A549 (cell line): ENCODE results near the gene SPOP. TPM values are rescaled to one million over a fixed set of nuclear protein-coding genes. Genes with fewer than 3 reads are reported as not detected.

Source experiments
- ATAC-seq, 2 experiments: fragments of 200-7000 bp in 1 of 2; fragments of >200 bp in 1 of 2; cut with Nextera tagmentation in 1 of 2; cut with Tn5 transposase in 1 of 2; 3 replicates each; pipeline versions ENCODE4 v1.8.0 to v1.9.1; 2018 to 2020; ENCODE audit warnings: mild to moderate bottlenecking in 1 of 2, moderate library complexity in 1 of 2
- CTCF ChIA-PET: fragments of 300-600 bp; sonication (Branson Sonifier 250); formaldehyde crosslinking; extraction: SDS; loops from one replicate; lab custom pipeline; 2021; ENCODE audit warnings: antibody characterized with exemption, inconsistent platforms; lab: Yijun Ruan, JAX
- POLR2A ChIA-PET: fragments of 350-600 bp; formaldehyde crosslinking; extraction: SDS; loops from one replicate; lab custom pipeline; 2021; ENCODE audit warnings: antibody characterized with exemption, inconsistent platforms; lab: Yijun Ruan, JAX
- DNase-seq, 2 experiments: peaks; one replicate each; pipeline versions ENCODE4 v3.0.0 to v3.0.0-alpha.2; 2011 to 2016; ENCODE audit warnings: low read depth in 1 of 2, low spot score in 1 of 2
- FAIRE-seq: peaks from 2 replicates; lab custom pipeline; 2011; peaks lifted over from hg19 to GRCh38; lab: Jason Lieb, UNC
- H3K27ac ChIP-seq, 2 experiments: fragments of >200 bp; sonication (Bioruptor Twin); formaldehyde crosslinking; 3 replicates each; pipeline ENCODE4 v1.5.1; 2016 to 2017
- H3K4me1 ChIP-seq: fragments of >200 bp; sonication (Bioruptor Twin); formaldehyde crosslinking; 3 replicates; pipeline ENCODE4 v1.6.1; 2016
- H3K4me2 ChIP-seq: fragments of >200 bp; sonication (Bioruptor Twin); formaldehyde crosslinking; 3 replicates; pipeline ENCODE4 v1.6.1; 2016
- H3K4me3 ChIP-seq: fragments of >200 bp; sonication (Bioruptor Twin); formaldehyde crosslinking; 3 replicates; pipeline ENCODE4 v1.5.1; 2016
- H3K9me3 ChIP-seq: fragments of >200 bp; sonication (Bioruptor Twin); formaldehyde crosslinking; 3 replicates; pipeline ENCODE4 v1.6.1; 2016
- BHLHE40 ChIP-seq: IDR thresholded peaks from 2 replicates; pipeline ENCODE4 v1.6.1; 2012; ENCODE audit warnings: low read depth, low read length, inconsistent platforms
- CEBPB ChIP-seq, 2 experiments: fragments of >200 bp in 1 of 2; sonication (Bioruptor Twin) in 1 of 2; formaldehyde crosslinking in 1 of 2; IDR thresholded peaks; 2 replicates each; pipeline ENCODE4 v1.6.1; 2012 to 2016
- CHD4 ChIP-seq: fragments of 200-600 bp; sonication (generic); IDR thresholded peaks from 2 replicates; pipeline ENCODE4 v1.6.1; 2016; ENCODE audit warnings: antibody characterized with exemption, mild to moderate bottlenecking, borderline replicate concordance
- EHMT2 ChIP-seq: fragments of 200-600 bp; sonication (generic); IDR thresholded peaks from 2 replicates; pipeline ENCODE4 v1.6.1; 2016; ENCODE audit warnings: antibody characterized with exemption, low read depth, mild to moderate bottlenecking, moderate library complexity
- FOSL2 ChIP-seq, 2 experiments: fragments of 450-650 bp in 1 of 2; fragments of >200 bp in 1 of 2; sonication (Bioruptor Twin) in 1 of 2; formaldehyde crosslinking; IDR thresholded peaks; 2 replicates each; pipeline versions ENCODE4 v1.5.0 to v1.6.1; 2016 to 2020; ENCODE audit warnings: mild to moderate bottlenecking in 1 of 2, moderate library complexity in 1 of 2
- GATA3 ChIP-seq: IDR thresholded peaks from 2 replicates; pipeline ENCODE4 v1.6.1; 2012; ENCODE audit warnings: borderline replicate concordance
- HEYL ChIP-seq: fragments of 250-450 bp; sonication (Bioruptor Pico); IDR thresholded peaks from 2 replicates; pipeline ENCODE4 v1.8.0; 2021; ENCODE audit warnings: mild to moderate bottlenecking, moderate library complexity
- HOXB5 ChIP-seq: fragments of 250-450 bp; sonication (Bioruptor Pico); IDR thresholded peaks from 2 replicates; pipeline ENCODE4 v1.5.0; 2020; ENCODE audit warnings: mild to moderate bottlenecking, moderate library complexity
- JUN ChIP-seq, 2 experiments: fragments of >200 bp; sonication (Bioruptor Twin); formaldehyde crosslinking; IDR thresholded peaks; 2 replicates in 1 of 2; 3 replicates in 1 of 2; pipeline ENCODE4 v1.6.1; 2016 to 2017
- KDM1A ChIP-seq: fragments of 200-600 bp; sonication (generic); IDR thresholded peaks from 2 replicates; pipeline ENCODE4 v1.6.1; 2016; ENCODE audit warnings: low read depth, mild to moderate bottlenecking
- MAFK ChIP-seq: fragments of 450-650 bp; IDR thresholded peaks from 2 replicates; pipeline ENCODE4 v1.6.1; 2014; ENCODE audit not compliant: partially characterized antibody
- NR3C1 ChIP-seq: fragments of >200 bp; sonication (Bioruptor Twin); formaldehyde crosslinking; IDR thresholded peaks from 3 replicates; pipeline ENCODE4 v1.6.1; 2017
- RAD21 ChIP-seq, 2 experiments: fragments of >200 bp in 1 of 2; sonication (Bioruptor Twin) in 1 of 2; formaldehyde crosslinking in 1 of 2; IDR thresholded peaks in 1 of 2; conservative IDR thresholded peaks in 1 of 2; 2 replicates in 1 of 2; 3 replicates in 1 of 2; pipeline ENCODE4 v1.6.1; 2012 to 2018; ENCODE audit warnings: inconsistent platforms in 1 of 2
- RCOR1 ChIP-seq: fragments of 150-350 bp; IDR thresholded peaks from 2 replicates; pipeline ENCODE4 v1.6.1; 2014; ENCODE audit warnings: antibody characterized with exemption, low read length, low read depth
- SMC3 ChIP-seq: fragments of >200 bp; sonication (Bioruptor Twin); formaldehyde crosslinking; IDR thresholded peaks from 3 replicates; pipeline ENCODE4 v1.6.1; 2018; ENCODE audit warnings: inconsistent platforms
- TFCP2L1 ChIP-seq: fragments of 250-450 bp; sonication (Bioruptor Pico); IDR thresholded peaks from 2 replicates; pipeline ENCODE4 v1.5.0; 2021; ENCODE audit warnings: mild to moderate bottlenecking
- TP53 ChIP-seq: fragments of 250-450 bp; sonication (Bioruptor Pico); IDR thresholded peaks from 2 replicates; pipeline ENCODE4 v1.5.0; 2021; ENCODE audit warnings: mild to moderate bottlenecking, moderate library complexity
- ZFP36 ChIP-seq: fragments of 450-650 bp; IDR thresholded peaks from 2 replicates; pipeline ENCODE4 v1.6.1; 2014; ENCODE audit warnings: borderline replicate concordance; ENCODE audit not compliant: partially characterized antibody
- WGBS: methylation state at CpG from one replicate; pipeline ENCODE4 v1.1.6; 2017; ENCODE audit errors: missing lambda C conversion rate; 5-methylcytosine and 5-hydroxymethylcytosine counted together
- polyA plus RNA-seq, 4 experiments: library from polyadenylated mRNA; depleted of rRNA in 3 of 4; stranded (reverse); fragments of >200 nt; fragmentation: RNase III in 1 of 4; extraction: RNeasy Plus Mini Kit Qiagen cat#74134 plus additional on column Dnase treatment in 1 of 4; gene quantifications; 2 replicates in 3 of 4; 3 replicates in 1 of 4; pipeline ENCODE4 v1.2.3, GENCODE V29; 2011 to 2017
- TF ChIP-seq, protein P1 (sequence below): fragments of 200-600 bp; sonication (generic); IDR thresholded peaks from 2 replicates; pipeline ENCODE4 v1.6.1; 2016; ENCODE audit warnings: antibody characterized with exemption, mild to moderate bottlenecking, moderate library complexity
- TF ChIP-seq, protein P2 (sequence below): fragments of >200 bp; sonication (Bioruptor Twin); formaldehyde crosslinking; IDR thresholded peaks from 3 replicates; pipeline ENCODE4 v1.6.1; 2016
- TF ChIP-seq, protein P3 (sequence below): IDR thresholded peaks from 2 replicates; pipeline ENCODE4 v1.6.1; 2012
- TF ChIP-seq, protein P4 (sequence below): fragments of 250-450 bp; sonication (Bioruptor Pico); IDR thresholded peaks from 2 replicates; pipeline ENCODE4 v1.5.0; 2020; ENCODE audit warnings: low read depth, mild to moderate bottlenecking, moderate library complexity
- TF ChIP-seq, protein P5 (sequence below): IDR thresholded peaks from 2 replicates; pipeline ENCODE4 v1.6.1; 2012

The SPOP gene
- polyA plus RNA-seq, 2 of the 4 experiments (the other 2 are of a cell fraction): 49.5 to 57.2 TPM

DNA sequence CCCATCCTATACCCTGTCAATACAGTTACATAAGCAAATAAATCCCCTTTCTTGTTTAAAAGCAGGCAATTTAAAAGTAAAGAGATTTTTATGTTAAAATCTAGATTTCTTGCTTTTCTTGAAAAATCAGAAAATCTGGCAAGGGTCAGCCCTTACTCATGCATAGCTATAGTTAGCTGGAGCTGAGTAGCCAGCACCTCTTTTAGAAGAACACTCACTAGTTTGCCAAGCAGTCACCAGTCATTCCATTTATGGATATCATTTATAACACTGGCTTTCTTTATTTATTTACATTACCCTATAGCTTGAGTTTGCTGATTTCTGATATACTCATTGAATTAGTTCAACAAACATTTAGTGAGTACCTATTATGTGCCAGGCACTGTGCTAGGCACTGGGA lies 56.5 kb downstream of the SPOP start (continued):
- TF ChIP-seq, protein P1, sequence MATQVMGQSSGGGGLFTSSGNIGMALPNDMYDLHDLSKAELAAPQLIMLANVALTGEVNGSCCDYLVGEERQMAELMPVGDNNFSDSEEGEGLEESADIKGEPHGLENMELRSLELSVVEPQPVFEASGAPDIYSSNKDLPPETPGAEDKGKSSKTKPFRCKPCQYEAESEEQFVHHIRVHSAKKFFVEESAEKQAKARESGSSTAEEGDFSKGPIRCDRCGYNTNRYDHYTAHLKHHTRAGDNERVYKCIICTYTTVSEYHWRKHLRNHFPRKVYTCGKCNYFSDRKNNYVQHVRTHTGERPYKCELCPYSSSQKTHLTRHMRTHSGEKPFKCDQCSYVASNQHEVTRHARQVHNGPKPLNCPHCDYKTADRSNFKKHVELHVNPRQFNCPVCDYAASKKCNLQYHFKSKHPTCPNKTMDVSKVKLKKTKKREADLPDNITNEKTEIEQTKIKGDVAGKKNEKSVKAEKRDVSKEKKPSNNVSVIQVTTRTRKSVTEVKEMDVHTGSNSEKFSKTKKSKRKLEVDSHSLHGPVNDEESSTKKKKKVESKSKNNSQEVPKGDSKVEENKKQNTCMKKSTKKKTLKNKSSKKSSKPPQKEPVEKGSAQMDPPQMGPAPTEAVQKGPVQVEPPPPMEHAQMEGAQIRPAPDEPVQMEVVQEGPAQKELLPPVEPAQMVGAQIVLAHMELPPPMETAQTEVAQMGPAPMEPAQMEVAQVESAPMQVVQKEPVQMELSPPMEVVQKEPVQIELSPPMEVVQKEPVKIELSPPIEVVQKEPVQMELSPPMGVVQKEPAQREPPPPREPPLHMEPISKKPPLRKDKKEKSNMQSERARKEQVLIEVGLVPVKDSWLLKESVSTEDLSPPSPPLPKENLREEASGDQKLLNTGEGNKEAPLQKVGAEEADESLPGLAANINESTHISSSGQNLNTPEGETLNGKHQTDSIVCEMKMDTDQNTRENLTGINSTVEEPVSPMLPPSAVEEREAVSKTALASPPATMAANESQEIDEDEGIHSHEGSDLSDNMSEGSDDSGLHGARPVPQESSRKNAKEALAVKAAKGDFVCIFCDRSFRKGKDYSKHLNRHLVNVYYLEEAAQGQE: no peak
- TF ChIP-seq BHLHE40 (no peak), RCOR1 (no peak), MAFK (no peak), GATA3 (no peak), ZFP36 (no peak), RAD21 (conservative IDR thresholded peaks at IDR 0.05 in 1 of 2, IDR thresholded peaks at IDR 0.05 in 1 of 2) (no peak)
- TF ChIP-seq, protein P2, sequence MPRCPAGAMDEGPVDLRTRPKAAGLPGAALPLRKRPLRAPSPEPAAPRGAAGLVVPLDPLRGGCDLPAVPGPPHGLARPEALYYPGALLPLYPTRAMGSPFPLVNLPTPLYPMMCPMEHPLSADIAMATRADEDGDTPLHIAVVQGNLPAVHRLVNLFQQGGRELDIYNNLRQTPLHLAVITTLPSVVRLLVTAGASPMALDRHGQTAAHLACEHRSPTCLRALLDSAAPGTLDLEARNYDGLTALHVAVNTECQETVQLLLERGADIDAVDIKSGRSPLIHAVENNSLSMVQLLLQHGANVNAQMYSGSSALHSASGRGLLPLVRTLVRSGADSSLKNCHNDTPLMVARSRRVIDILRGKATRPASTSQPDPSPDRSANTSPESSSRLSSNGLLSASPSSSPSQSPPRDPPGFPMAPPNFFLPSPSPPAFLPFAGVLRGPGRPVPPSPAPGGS: no peak
- TF ChIP-seq, all 56 proteins: peak for 0

DNA sequence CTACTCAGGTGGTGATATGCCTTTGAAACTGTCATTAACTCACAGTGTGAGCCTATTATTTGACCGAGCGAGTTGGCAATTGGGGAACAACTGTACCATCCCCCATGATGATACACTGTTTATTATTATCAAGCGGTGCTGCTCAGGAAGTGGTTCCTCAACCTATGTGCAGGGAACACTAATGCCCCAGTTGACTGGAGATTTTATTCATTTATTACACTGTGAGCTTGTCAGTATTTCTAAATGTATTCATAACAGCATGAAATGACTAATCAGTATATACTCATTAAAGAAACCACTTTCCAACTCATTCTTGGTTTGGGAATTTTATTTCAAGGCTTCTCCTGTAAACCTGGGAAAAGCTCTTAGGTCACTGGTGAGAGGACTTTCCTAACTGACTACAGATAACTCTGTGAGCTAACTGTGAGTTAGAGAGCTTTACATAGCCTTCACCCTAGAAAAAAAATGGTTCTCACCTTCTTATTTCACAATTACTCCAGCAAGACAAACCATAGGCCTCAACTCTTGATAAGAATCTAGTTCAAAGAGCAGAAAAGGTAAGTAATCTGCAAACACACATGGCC lies 59.8 kb downstream of the SPOP start:
- H3K4me2 ChIP-seq: no peak overlapping the region
- DNase-seq: no peak
- POLR2A ChIA-PET: no interaction called here
- no peak overlapping the region for H3K27ac ChIP-seq
- ATAC-seq: no peak
- CTCF ChIA-PET: interaction anchor here (0.6 to 3.4 kb wide), 10 partner anchors 11 to 77 kb away, joined by 3 to 15 read pairs (median 3); no protein-coding TSS in a partner anchor
- no peak for FAIRE-seq
- 89% methylated on average over 3 of the region's 3 CpGs for WGBS
- H3K4me3 ChIP-seq: no peak overlapping the region
- TF ChIP-seq CEBPB (IDR thresholded peaks at IDR 0.05): no peak
- H3K4me1 ChIP-seq: no peaks in the 10 kb centered on the region
- no peaks in the 10 kb centered on the region for H3K9me3 ChIP-seq

DNA sequence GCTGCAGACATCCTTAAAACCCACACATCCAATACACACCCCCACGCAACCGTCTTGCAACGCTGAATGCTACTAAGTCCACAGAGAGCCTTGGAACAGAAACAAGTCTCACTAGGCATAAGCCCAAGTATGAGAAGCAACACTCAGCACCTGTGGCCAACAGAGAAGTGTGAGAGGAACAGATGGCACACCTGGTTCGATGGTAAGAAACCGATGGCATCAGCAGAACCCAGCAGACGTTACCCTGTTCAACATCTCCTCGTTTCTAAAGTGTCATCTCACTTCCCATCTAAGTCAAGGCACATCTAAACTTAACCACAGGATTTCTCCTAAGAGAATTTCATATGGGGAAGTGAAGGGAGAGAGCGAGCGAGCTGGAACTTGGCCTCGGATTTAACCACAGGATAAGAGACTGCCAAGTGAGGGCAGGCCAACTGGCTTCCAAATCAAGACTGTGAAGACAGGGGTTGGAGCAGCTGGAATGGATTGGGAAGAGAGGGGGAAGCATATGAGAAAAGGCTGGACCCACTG lies 61.2 kb downstream of the SPOP start:
- ATAC-seq (no peak), DNase-seq (no peak), FAIRE-seq (no peak)
- Histone ChIP-seq H3K4me1 (no peaks in the 10 kb centered on the region), H3K9me3 (no peaks in the 10 kb centered on the region), H3K4me2 (no peak overlapping the region), H3K4me3 (no peak overlapping the region), H3K27ac (no peak overlapping the region)
- 92% methylated on average over 10 of the region's 10 CpGs for WGBS
- ChIA-PET CTCF (interaction anchor here (1.3 to 3.4 kb wide), 3 partner anchors 11 to 47 kb away, joined by 3 to 15 read pairs (median 8); no protein-coding TSS in a partner anchor), POLR2A (no interaction called here)
- TF ChIP-seq CHD4 (no peak), FOSL2 (IDR thresholded peaks at IDR 0.05) (no peak), FOSL2 (CRISPR knock-in tag; IDR thresholded peaks at IDR 0.05) (no peak), JUN (IDR thresholded peaks at IDR 0.05) (no peak), KDM1A (no peak), SMC3 (no peak), TP53 (CRISPR knock-in tag) (no peak), HOXB5 (CRISPR knock-in tag) (no peak), NR3C1 (no peak), EHMT2 (no peak), HEYL (CRISPR knock-in tag) (no peak), RAD21 (conservative IDR thresholded peaks at IDR 0.05 in 1 of 2, IDR thresholded peaks at IDR 0.05 in 1 of 2) (no peak), TFCP2L1 (no peak), BHLHE40 (no peak), MAFK (no peak)
- TF ChIP-seq, protein P3, sequence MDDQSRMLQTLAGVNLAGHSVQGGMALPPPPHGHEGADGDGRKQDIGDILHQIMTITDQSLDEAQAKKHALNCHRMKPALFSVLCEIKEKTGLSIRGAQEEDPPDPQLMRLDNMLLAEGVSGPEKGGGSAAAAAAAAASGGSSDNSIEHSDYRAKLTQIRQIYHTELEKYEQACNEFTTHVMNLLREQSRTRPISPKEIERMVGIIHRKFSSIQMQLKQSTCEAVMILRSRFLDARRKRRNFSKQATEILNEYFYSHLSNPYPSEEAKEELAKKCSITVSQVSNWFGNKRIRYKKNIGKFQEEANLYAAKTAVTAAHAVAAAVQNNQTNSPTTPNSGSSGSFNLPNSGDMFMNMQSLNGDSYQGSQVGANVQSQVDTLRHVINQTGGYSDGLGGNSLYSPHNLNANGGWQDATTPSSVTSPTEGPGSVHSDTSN: no peak
- TF ChIP-seq, protein P1: no peak
- TF ChIP-seq, protein P4, sequence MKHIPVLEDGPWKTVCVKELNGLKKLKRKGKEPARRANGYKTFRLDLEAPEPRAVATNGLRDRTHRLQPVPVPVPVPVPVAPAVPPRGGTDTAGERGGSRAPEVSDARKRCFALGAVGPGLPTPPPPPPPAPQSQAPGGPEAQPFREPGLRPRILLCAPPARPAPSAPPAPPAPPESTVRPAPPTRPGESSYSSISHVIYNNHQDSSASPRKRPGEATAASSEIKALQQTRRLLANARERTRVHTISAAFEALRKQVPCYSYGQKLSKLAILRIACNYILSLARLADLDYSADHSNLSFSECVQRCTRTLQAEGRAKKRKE: no peak
- TF ChIP-seq, protein P5, sequence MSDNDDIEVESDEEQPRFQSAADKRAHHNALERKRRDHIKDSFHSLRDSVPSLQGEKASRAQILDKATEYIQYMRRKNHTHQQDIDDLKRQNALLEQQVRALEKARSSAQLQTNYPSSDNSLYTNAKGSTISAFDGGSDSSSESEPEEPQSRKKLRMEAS: no peak
